HG03103 (cell line): ENCODE data around the gene FAM193A.
"Not testable (repeated sequence)": the region's sequence is repeated elsewhere in the genome, so short reads cannot be mapped to it uniquely, and the experiment has no call there.

ENCODE experiments used
- ATAC-seq: cut with Tn5 transposase; IDR thresholded peaks from one replicate; pipeline ENCODE4 v1.9.1; 2021; ENCODE audit warnings: low read depth; ENCODE audit not compliant: unreplicated experiment

Gene FAM193A

DNA sequence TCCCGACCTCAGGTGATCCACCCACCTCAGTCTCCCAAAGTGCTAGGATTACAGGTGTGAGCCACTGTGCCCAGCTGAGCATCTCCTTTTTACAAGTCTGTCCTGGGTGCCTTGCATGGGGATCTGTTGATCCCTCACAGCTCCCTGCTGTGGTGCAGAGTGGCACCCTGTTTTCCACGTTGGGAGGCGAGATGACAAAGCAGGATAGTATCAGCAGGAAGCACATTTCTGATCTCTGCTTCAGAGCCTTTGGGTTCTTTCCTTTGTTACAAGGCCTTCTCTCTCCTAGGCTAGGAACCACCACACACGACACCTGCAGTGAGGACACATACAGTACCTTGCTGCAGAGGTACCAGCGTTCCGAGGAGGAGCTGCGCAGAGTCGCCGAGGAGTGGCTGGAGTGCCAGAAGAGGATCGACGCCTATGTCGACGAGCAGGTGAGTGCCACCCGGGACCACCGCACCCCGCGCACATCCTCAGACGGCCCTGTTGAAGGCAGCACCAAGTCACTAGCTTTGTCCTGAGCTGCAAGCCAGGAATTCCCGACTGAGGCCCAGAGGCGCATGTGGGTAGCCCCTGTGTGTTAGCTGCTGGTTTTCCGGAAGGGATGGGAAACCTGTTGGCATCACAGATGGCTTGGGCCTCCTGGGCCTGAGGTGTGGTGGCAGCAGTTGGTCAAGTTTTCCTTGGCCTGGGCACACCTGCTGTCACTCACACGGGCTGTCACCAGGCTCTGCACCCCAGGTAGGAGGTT is 110.1 kb downstream of the FAM193A start:
- no peak for ATAC-seq

- ATAC-seq: no peak
These were observed 111.1 kb downstream of the FAM193A start for GRCh38 chr4:2647403-2648158.

DNA sequence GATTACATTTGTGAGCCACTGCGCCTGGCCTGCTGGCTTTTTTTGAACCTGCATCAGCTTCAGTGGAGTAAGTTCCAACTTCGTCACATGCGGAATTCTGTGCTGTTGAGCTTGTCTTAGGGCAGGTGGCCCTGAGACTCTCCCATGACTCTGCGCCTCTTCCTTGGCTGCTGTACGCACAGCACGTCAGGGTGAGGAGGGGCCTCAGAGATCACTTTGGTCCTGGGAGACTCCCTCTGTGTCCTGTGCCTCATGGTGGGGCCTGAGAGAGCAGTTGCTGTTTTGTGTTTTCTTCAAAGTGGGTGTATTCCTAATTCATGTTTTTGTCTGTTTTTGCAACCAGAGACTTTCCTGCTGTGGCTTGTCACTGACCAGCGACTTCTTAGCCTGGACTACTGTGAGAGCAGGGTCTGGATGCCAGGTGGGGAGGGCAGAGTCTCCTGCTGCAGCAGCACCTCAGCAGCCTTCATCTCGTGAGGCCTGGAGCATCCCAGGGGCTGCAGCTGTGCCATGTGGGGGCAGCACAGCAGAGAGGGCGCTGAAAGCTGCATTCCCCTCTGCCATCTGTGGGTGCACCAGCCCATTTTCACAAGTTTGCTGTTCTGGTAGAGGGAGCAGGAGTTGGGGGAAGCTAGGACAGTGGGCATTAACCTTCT is 111.8 kb downstream of the FAM193A start:
- ATAC-seq: no peak

DNA sequence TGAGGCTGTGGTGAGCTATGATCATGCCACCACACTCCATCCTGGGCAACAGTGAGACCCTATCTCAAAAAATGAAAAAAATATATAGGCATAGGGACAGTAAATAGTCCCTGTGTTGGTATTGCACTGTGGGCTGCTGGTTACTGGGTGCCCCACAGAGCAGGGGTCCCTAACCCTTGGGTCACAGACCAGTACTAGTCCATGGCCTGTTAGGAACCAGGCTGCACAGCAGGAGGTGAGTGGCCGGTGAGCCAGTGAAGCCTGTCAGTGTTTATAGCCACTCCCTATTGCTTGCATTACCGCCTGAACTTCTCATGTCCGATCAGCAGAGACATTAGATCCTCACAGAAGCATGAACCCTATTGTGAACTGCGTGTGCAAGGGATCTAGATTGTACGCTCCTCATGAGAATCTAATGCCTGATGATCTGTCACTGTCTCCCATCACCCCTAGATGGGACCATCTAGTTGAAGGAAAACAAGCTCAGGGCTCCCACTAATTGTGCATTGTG is 113.2 kb downstream of the FAM193A start:
- no peak for ATAC-seq

GRCh38 chr4:2650276-2650675 is 113.8 kb downstream of the FAM193A start:
- no peak for ATAC-seq

- ATAC-seq: no peak
These were observed 115.1 kb downstream of the FAM193A start for GRCh38 chr4:2651546-2651945.

GRCh38 chr4:2651998-2652397 is 115.6 kb downstream of the FAM193A start:
- no peak for ATAC-seq

DNA sequence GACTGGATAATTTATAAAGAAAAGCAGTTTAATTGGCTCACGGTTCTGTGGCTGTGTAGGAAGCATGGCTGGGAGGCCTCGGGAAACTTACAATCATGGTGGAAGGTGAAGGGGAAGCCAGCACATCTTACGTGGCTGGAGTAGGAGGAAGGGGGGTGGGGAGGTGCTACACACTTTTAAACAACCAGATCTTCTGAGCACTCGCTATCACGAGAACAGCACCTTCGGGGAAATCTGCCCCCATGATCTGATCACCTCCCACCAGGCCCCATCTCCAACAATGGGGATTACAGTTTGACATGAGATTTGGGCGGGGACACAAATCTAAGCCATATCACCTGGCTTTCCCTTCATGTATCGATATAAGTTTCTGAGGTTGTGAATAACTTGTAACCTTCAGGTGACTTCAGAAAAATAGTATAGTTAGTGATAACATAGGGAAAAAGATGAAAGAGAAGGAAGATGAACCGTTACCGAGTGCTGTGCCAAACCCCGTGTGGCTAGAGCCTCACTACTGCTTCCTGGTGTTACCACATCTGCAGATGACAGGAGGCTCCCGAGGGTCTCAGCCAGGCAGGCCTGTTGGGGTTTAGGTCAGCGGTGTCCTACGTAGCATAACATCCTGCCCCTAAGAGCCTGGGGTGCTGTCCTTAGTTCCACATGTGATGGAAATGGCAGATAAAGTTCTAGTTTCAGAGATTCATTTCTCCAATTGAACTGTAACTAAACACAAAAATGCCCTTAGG is 116.1 kb downstream of the FAM193A start:
- ATAC-seq: no peak

- no peak for ATAC-seq
These were observed 124.3 kb downstream of the FAM193A start for GRCh38 chr4:2660596-2661211.

GRCh38 chr4:2662598-2662997 is 126.2 kb downstream of the FAM193A start:
- no peak for ATAC-seq

GRCh38 chr4:2663275-2663674 is 126.8 kb downstream of the FAM193A start:
- ATAC-seq: no peak

GRCh38 chr4:2666722-2667247 is 130.3 kb downstream of the FAM193A start:
- ATAC-seq: no peak

DNA sequence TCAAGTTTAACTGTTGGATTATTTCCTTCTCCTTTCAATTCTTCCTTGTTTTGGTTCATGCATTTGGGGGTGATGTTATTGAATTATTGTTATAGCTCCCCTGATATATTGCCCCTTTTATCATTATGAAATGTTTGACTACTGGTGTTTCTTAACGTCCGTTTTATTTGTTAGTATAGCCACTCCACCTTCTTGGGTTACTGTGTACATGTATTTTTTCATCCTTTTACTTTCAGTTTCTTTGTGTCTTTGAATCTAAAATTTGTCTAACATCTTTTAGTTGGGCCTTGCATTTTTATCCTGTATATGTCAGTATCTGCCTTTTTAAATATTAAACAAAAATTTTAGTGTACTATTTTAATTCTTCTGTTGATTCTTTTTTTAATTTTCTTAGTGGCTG is 131.0 kb downstream of the FAM193A start:
- no peak for ATAC-seq

GRCh38 chr4:2671267-2671895 is 134.9 kb downstream of the FAM193A start:
- ATAC-seq: no peak

GRCh38 chr4:2672082-2672481 is 135.6 kb downstream of the FAM193A start:
- no peak for ATAC-seq

GRCh38 chr4:2672700-2673099 is 136.3 kb downstream of the FAM193A start:
- no peak for ATAC-seq

GRCh38 chr4:2673157-2673556 is 136.7 kb downstream of the FAM193A start:
- ATAC-seq: no peak

DNA sequence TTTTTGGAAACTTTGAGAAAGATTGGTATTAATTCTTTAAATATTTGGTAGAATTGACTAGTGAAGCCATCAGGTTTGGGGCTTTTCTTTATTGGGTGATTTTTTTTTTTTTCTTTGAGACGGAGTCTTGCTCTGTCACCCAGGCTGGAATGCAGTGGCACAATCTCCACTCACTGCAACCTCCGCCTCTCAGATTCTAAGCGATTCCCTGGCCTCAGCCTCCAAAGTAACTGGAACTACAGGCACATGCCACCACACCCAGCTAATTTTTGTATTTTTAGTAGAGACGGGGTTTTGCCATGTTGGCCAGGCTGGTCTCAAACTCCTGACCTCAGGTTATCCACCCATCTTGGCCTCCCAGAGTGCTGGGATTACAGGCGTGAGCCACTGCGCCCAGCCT is 143.3 kb downstream of the FAM193A start:
- ATAC-seq: not testable (repeated sequence)

DNA sequence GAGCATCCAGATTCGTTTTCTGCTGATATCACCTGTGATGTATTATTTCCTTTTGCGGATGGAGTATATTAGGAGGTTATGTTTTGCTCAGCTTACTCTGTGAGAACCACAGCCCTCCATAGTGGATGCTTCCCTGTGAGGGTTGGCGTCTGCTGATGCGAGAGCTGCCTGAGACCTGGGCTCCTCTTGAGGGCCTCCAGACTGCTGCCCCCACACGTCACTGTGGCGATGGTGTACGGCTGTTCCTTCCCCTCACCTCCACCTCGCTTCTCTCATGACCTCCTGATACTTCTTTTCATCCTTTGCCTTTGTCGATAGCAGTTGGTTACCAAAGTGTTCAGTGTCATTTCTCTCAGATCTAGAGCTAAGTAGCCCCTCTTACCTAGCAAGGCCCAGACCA is 148.0 kb downstream of the FAM193A start:
- no peak for ATAC-seq

DNA sequence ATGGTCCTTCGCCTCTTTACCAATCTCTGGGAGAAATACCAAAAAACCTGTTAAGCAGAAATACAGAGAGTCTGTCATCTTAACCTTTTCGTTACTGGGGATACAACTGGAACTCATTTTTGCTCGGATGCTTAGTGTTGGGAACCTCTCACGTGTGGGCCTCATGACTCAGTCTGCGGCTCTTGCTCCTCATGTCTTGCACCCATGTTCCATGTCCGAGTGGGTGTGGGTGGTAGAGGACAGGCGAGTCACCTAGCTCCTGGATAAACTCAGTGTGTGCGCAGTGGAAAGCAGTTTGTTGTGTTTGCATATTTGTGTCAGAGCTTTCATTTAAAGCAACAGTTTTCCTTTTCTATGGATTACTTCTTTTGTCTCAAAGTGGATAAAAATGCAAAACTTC is 149.1 kb downstream of the FAM193A start:
- no peak for ATAC-seq
